Keratinocyte (primary cell): ENCODE data around the gene RSPH1.

ENCODE experiments used
- EZH2 ChIP-seq: IDR thresholded peaks from one replicate; pipeline ENCODE4 v1.6.1; 2012; ENCODE audit warnings: inconsistent platforms, mild to moderate bottlenecking, low read length, moderate library complexity
- TF ChIP-seq, protein P1 (sequence below), 3 experiments: IDR thresholded peaks in 1 of 3; conservative IDR thresholded peaks in 1 of 3; optimal IDR thresholded peaks in 1 of 3; 2 replicates in 2 of 3; 3 replicates in 1 of 3; pipeline versions ENCODE3 to v1.5.1; 2011; ENCODE audit warnings: low read length in 3 of 3, mild to moderate bottlenecking in 3 of 3, moderate library complexity in 2 of 3, control low read depth in 1 of 3, inconsistent platforms in 1 of 3; ENCODE audit not compliant: insufficient read depth in 2 of 3; ENCODE audit errors: extremely low read depth in 1 of 3

DNA sequence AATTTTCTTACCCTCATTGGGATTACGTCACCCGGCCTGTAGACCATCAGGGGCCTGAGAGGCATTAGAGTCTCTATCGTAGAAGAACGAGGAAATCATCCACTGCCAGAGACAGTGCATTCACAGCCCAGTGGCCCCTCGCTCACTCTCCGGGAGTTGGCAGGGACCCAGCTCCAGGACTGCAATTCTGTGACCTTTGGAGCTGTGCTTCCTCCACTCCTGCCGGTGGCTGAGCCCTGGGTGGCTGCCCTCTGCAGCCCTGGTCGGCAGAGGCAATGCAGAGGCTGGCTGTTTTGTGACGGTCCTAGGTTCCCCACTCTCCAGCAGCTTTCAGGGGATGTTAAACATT is 30.3 kb upstream of the RSPH1 start:
- TF ChIP-seq, protein P1, sequence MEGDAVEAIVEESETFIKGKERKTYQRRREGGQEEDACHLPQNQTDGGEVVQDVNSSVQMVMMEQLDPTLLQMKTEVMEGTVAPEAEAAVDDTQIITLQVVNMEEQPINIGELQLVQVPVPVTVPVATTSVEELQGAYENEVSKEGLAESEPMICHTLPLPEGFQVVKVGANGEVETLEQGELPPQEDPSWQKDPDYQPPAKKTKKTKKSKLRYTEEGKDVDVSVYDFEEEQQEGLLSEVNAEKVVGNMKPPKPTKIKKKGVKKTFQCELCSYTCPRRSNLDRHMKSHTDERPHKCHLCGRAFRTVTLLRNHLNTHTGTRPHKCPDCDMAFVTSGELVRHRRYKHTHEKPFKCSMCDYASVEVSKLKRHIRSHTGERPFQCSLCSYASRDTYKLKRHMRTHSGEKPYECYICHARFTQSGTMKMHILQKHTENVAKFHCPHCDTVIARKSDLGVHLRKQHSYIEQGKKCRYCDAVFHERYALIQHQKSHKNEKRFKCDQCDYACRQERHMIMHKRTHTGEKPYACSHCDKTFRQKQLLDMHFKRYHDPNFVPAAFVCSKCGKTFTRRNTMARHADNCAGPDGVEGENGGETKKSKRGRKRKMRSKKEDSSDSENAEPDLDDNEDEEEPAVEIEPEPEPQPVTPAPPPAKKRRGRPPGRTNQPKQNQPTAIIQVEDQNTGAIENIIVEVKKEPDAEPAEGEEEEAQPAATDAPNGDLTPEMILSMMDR (optimal IDR thresholded peaks at IDR 0.05 in 1 of 3, IDR thresholded peaks at IDR 0.05 in 1 of 3, conservative IDR thresholded peaks at IDR 0.05 in 1 of 3; ENCODE audit: extremely low read depth in 1 of 3, insufficient read depth in 2 of 3, low read length in 3 of 3), result no peak
- TF ChIP-seq EZH2, result no peak
